Ishikawa (cell line): ENCODE data around the gene ORC1.

Experiments
- CEBPB ChIP-seq: IDR thresholded peaks from 2 replicates; pipeline ENCODE4 v1.6.1; 2012
- CREB1 ChIP-seq: IDR thresholded peaks from 2 replicates; pipeline ENCODE4 v1.6.1; 2012; ENCODE audit warnings: low read depth
- EGR1 ChIP-seq: IDR thresholded peaks from 2 replicates; pipeline ENCODE4 v1.6.1; 2012
- EP300 ChIP-seq: IDR thresholded peaks from 2 replicates; pipeline ENCODE4 v1.6.1; 2012; ENCODE audit warnings: borderline replicate concordance
- FOXM1 ChIP-seq: IDR thresholded peaks from 2 replicates; pipeline ENCODE4 v1.6.1; 2012; ENCODE audit warnings: low read depth, borderline replicate concordance
- NFIC ChIP-seq: IDR thresholded peaks from 2 replicates; pipeline ENCODE4 v1.6.1; 2012
- RAD21 ChIP-seq: IDR thresholded peaks from 2 replicates; pipeline ENCODE4 v1.6.1; 2012; ENCODE audit warnings: low read depth
- TAF1 ChIP-seq: IDR thresholded peaks from 2 replicates; pipeline ENCODE4 v1.6.1; 2012; ENCODE audit warnings: low read depth, mild to moderate bottlenecking
- TCF12 ChIP-seq: IDR thresholded peaks from 2 replicates; pipeline ENCODE4 v1.6.1; 2012; ENCODE audit warnings: low read depth
- TEAD4 ChIP-seq: IDR thresholded peaks from 2 replicates; pipeline ENCODE4 v1.6.1; 2012
- YY1 ChIP-seq: IDR thresholded peaks from 2 replicates; pipeline ENCODE4 v1.6.1; 2012; ENCODE audit warnings: low read depth
- ZBTB7A ChIP-seq: IDR thresholded peaks from 2 replicates; pipeline ENCODE4 v1.6.1; 2012; ENCODE audit warnings: low read depth
- TF ChIP-seq, protein P1 (sequence below): IDR thresholded peaks from 2 replicates; pipeline ENCODE4 v1.6.1; 2012
- TF ChIP-seq, protein P2 (sequence below): IDR thresholded peaks from 2 replicates; pipeline ENCODE4 v1.6.1; 2012
- TF ChIP-seq, protein P3 (sequence below): IDR thresholded peaks from 2 replicates; pipeline ENCODE4 v1.6.1; 2012; ENCODE audit warnings: low read depth, mild to moderate bottlenecking

ORC1 gene

DNA sequence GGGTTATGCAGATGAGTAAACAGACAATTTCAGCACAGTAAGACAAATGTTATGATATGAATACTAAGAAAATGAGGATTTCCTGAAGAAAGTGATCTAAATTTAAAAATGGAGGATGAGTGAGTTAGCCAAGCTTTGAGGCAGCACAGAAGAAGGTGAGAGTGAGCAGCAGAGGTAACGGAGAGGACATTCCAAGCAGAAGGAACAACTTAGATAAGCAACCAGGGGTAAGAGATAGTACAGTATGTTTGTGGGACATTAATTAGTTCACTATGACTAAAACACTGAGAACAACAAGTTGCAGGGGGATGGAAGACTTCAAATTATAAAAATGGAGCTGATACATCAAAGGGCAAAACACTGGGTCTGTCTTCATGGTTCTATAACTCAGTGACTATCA lies 22.9 kb upstream of the ORC1 start:
- TF ChIP-seq CEBPB (no peak), RAD21 (no peak), EGR1 (no peak), NFIC (no peak), EP300 (no peak), FOXM1 (no peak), TEAD4 (no peak), TCF12 (no peak), ZBTB7A (no peak), CREB1 (no peak), YY1 (no peak), TAF1 (no peak)
- TF ChIP-seq, protein P1, sequence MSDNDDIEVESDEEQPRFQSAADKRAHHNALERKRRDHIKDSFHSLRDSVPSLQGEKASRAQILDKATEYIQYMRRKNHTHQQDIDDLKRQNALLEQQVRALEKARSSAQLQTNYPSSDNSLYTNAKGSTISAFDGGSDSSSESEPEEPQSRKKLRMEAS: no peak
- TF ChIP-seq, protein P2, sequence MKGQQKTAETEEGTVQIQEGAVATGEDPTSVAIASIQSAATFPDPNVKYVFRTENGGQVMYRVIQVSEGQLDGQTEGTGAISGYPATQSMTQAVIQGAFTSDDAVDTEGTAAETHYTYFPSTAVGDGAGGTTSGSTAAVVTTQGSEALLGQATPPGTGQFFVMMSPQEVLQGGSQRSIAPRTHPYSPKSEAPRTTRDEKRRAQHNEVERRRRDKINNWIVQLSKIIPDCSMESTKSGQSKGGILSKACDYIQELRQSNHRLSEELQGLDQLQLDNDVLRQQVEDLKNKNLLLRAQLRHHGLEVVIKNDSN: no peak
- TF ChIP-seq, protein P3, sequence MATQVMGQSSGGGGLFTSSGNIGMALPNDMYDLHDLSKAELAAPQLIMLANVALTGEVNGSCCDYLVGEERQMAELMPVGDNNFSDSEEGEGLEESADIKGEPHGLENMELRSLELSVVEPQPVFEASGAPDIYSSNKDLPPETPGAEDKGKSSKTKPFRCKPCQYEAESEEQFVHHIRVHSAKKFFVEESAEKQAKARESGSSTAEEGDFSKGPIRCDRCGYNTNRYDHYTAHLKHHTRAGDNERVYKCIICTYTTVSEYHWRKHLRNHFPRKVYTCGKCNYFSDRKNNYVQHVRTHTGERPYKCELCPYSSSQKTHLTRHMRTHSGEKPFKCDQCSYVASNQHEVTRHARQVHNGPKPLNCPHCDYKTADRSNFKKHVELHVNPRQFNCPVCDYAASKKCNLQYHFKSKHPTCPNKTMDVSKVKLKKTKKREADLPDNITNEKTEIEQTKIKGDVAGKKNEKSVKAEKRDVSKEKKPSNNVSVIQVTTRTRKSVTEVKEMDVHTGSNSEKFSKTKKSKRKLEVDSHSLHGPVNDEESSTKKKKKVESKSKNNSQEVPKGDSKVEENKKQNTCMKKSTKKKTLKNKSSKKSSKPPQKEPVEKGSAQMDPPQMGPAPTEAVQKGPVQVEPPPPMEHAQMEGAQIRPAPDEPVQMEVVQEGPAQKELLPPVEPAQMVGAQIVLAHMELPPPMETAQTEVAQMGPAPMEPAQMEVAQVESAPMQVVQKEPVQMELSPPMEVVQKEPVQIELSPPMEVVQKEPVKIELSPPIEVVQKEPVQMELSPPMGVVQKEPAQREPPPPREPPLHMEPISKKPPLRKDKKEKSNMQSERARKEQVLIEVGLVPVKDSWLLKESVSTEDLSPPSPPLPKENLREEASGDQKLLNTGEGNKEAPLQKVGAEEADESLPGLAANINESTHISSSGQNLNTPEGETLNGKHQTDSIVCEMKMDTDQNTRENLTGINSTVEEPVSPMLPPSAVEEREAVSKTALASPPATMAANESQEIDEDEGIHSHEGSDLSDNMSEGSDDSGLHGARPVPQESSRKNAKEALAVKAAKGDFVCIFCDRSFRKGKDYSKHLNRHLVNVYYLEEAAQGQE: no peak

DNA sequence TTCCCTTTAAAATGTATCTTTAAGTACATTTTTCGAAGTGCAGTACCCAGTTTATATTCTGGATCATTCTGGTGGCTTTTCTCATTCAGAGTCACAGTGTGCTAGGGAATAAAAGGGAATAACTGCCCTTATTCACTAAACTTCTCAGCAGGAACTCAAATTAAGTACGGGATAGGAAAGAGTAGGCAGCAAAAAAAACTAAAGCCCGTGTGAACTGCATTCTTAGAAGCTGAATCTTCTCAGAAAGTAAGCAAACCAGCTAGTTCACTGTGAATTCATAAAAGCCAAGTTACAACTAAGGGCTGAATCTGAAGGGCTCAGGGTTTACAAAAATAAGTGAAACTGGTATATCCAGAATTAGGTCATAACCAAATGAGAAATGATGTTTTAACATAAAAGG lies 22.1 kb upstream of the ORC1 start:
- TF ChIP-seq EP300: no peak
- no peak for TF ChIP-seq EGR1
- no peak for TF ChIP-seq CEBPB
- no peak for TF ChIP-seq TAF1
- no peak for TF ChIP-seq ZBTB7A
- no peak for TF ChIP-seq TEAD4
- no peak for TF ChIP-seq YY1
- no peak for TF ChIP-seq NFIC
- TF ChIP-seq, protein P2: no peak
- TF ChIP-seq, protein P3: no peak
- no peak for TF ChIP-seq RAD21
- TF ChIP-seq FOXM1: no peak
- no peak for TF ChIP-seq TCF12
- TF ChIP-seq CREB1: no peak
- TF ChIP-seq, protein P1: no peak

DNA sequence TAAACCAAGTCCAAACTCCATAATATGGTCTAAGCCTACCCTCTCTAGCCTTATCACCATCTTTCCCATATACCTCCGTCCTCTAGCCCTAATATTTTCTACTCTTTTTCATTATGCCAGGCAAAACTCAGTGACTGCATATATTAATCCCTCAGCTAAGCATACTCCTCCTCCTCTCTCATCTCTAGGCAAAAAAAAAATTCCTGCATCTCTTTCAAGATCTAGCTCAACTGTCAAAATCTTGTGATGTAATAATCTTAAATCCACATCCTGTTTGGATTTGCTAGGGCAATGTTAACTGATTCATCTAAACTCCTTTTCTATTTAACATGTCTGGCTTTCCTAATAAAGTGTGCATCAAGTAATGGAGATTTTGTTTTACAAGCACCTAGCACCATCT lies 20.6 kb upstream of the ORC1 start:
- no peak for TF ChIP-seq CREB1
- no peak for TF ChIP-seq NFIC
- TF ChIP-seq TCF12: no peak

DNA sequence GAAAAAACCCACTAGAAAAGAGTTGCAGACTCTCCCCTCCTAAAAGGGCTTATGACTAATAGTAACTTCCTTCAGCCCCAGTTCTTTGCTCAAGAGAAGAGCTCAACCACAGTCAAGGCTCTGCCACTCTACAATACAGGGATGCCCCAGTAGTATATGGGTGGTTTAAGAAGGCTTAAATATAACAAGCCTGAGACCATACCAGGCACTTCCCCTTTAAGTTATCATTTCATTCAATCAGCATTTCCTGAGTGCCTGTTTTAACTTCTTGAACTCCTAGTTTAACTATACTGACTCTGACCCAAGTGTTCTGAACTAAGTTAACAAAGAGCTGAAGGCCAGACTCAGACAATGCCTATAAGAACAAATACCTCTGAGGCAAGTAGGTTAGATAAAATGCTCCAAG lies 20.0 kb upstream of the ORC1 start:
- TF ChIP-seq, protein P2: no peak
- TF ChIP-seq RAD21 (no peak), TAF1 (no peak), EGR1 (no peak), TCF12 (no peak), EP300 (no peak), TEAD4 (no peak), YY1 (no peak), NFIC (no peak), CREB1 (no peak), CEBPB (no peak), FOXM1 (no peak), ZBTB7A (no peak)
- TF ChIP-seq, protein P3: no peak
- TF ChIP-seq, protein P1: no peak
